Lower leg skin (tissue), 3 donors: Measurements from ENCODE around the gene DZIP1.

ENCODE experiments used
- CTCF ChIP-seq, 3 donors: fragments of 450-650 bp; IDR thresholded peaks; one replicate each; pipeline ENCODE4 v1.5.1; 2016; ENCODE audit warnings: antibody characterized with exemption in 3 of 3, mild to moderate bottlenecking in 3 of 3, moderate library complexity in 2 of 3
- POLR2A ChIP-seq, 2 donors: fragments of 450-650 bp; IDR thresholded peaks; one replicate each; pipeline ENCODE4 v1.6.1; 2016 to 2017; ENCODE audit warnings: antibody characterized with exemption in 2 of 2, mild to moderate bottlenecking in 1 of 2, moderate library complexity in 1 of 2

GRCh38 chr13:95676762-95677563 is 32.5 kb upstream of the DZIP1 start, which contains the start of gene DNAJC3:
- TF ChIP-seq CTCF (IDR thresholded peaks at IDR 0.05): no peak
- peak in 1 of 2 donors; percentile 47 for TF ChIP-seq POLR2A (IDR thresholded peaks at IDR 0.05)
